HepG2 (cell line): ENCODE results near the gene TEX14. TPM values are rescaled to one million over a fixed set of nuclear protein-coding genes. Genes with fewer than 3 reads are reported as not detected.
A peak's percentile ranks its signal among the peaks of the same experiment; 100 is the strongest.

Experiments
- CBX2 ChIP-seq, 2 experiments: fragments of 200-600 bp in 1 of 2; sonication (generic); formaldehyde crosslinking in 1 of 2; IDR thresholded peaks; 2 replicates each; pipeline versions ENCODE4 v1.7.0 to v1.8.1; 2018 to 2022; ENCODE audit warnings: low read depth in 2 of 2, low read length in 1 of 2, mild to moderate bottlenecking in 1 of 2, missing genetic modification reagents in 1 of 2
- FOXC1 ChIP-seq: sonication (generic); formaldehyde crosslinking; IDR thresholded peaks from 2 replicates; pipeline ENCODE4 v1.8.0; 2022; ENCODE audit warnings: mild to moderate bottlenecking, missing genetic modification reagents, borderline replicate concordance
- GFI1 ChIP-seq: sonication (generic); formaldehyde crosslinking; IDR thresholded peaks from 2 replicates; pipeline ENCODE4 v1.5.0; 2020; ENCODE audit warnings: missing genetic modification reagents, mild to moderate bottlenecking, borderline replicate concordance
- GTF2F1 ChIP-seq: fragments of 150-350 bp; IDR thresholded peaks from 2 replicates; pipeline ENCODE4 v1.6.1; 2014; ENCODE audit warnings: low read length
- HMG20A ChIP-seq: IDR thresholded peaks from 2 replicates; pipeline ENCODE4 v1.6.1; 2016; ENCODE audit warnings: borderline replicate concordance
- HOXA3 ChIP-seq: sonication (generic); formaldehyde crosslinking; IDR thresholded peaks from 2 replicates; pipeline ENCODE4 v1.5.0; 2020; ENCODE audit warnings: missing genetic modification reagents
- MZF1 ChIP-seq: sonication (generic); formaldehyde crosslinking; IDR thresholded peaks from 2 replicates; pipeline ENCODE4 v1.8.1; 2023; ENCODE audit warnings: mild to moderate bottlenecking, missing genetic modification reagents, borderline replicate concordance
- PATZ1 ChIP-seq: sonication (generic); formaldehyde crosslinking; IDR thresholded peaks from 2 replicates; pipeline ENCODE4 v1.4.0; 2020; ENCODE audit warnings: missing genetic modification reagents
- SP4 ChIP-seq: sonication (generic); formaldehyde crosslinking; IDR thresholded peaks from 2 replicates; pipeline ENCODE4 v1.8.1; 2023; ENCODE audit warnings: mild to moderate bottlenecking, missing genetic modification reagents
- SP5 ChIP-seq: IDR thresholded peaks from 2 replicates; pipeline ENCODE4 v1.6.1; 2016; ENCODE audit warnings: low read depth, borderline replicate concordance
- ZNF557 ChIP-seq: sonication (generic); formaldehyde crosslinking; IDR thresholded peaks from 2 replicates; pipeline ENCODE4 v1.4.0; 2020; ENCODE audit warnings: missing genetic modification reagents
- ZNF614 ChIP-seq: IDR thresholded peaks from 2 replicates; pipeline ENCODE4 v1.6.1; 2018; ENCODE audit warnings: missing biosample characterization, missing genetic modification reagents, inconsistent platforms, borderline replicate concordance
- ZNF629 ChIP-seq: sonication (generic); formaldehyde crosslinking; conservative IDR thresholded peaks from 2 replicates; pipeline ENCODE4 v1.5.0; 2020; ENCODE audit warnings: missing genetic modification reagents
- ZNF772 ChIP-seq: sonication (generic); formaldehyde crosslinking; IDR thresholded peaks from 2 replicates; pipeline ENCODE4 v1.5.0; 2020; ENCODE audit warnings: mild to moderate bottlenecking, missing genetic modification reagents
- ZNF816 ChIP-seq: sonication (generic); formaldehyde crosslinking; IDR thresholded peaks from 2 replicates; pipeline ENCODE4 v1.8.0; 2022; ENCODE audit warnings: missing genetic modification reagents, mild to moderate bottlenecking, borderline replicate concordance
- polyA plus RNA-seq, 8 experiments: library from polyadenylated mRNA; depleted of rRNA in 3 of 8; stranded (reverse) in 7 of 8; unstranded in 1 of 8; fragments of >200 nt; fragmentation: Illumina TruSeq in 4 of 8; extraction: Trizol in 4 of 8; gene quantifications; 2 replicates each; pipeline versions ENCODE4 v1.2.1 to v1.2.3, GENCODE V29; 2011 to 2016; ENCODE audit warnings: low read depth in 4 of 8, missing spikeins in 1 of 8, mixed read lengths in 1 of 8; ENCODE audit not compliant: insufficient read depth in 1 of 8
- total RNA-seq, 5 experiments: library from RNA; depleted of rRNA; stranded (reverse); fragments of >200 nt; fragmentation: Illumina TruSeq; extraction: Trizol; gene quantifications; 2 replicates each; pipeline ENCODE4 v1.2.3, GENCODE V29; 2016; ENCODE audit warnings: low read depth in 1 of 5
- TF ChIP-seq, protein P1 (sequence below), 2 experiments: fragments of 450-650 bp in 1 of 2; sonication (generic) in 1 of 2; formaldehyde crosslinking; IDR thresholded peaks; 2 replicates each; pipeline versions ENCODE4 v1.5.0 to v1.8.0; 2020 to 2022; ENCODE audit warnings: mild to moderate bottlenecking in 1 of 2, missing genetic modification reagents in 1 of 2
- TF ChIP-seq, protein P2 (sequence below): sonication (generic); formaldehyde crosslinking; IDR thresholded peaks from 2 replicates; pipeline ENCODE4 v1.4.0; 2020; ENCODE audit warnings: missing genetic modification reagents
- TF ChIP-seq, protein P3 (sequence below): IDR thresholded peaks from 2 replicates; pipeline ENCODE4 v1.6.1; 2016; ENCODE audit warnings: missing genetic modification reagents, missing compliant biosample characterization

The TEX14 gene
- total and polyA plus RNA-seq, 2 of the 13 experiments (the other 11 are each of a cell fraction or from before 2014, with no cell fraction given), result 0.04 to 0.07 TPM

DNA sequence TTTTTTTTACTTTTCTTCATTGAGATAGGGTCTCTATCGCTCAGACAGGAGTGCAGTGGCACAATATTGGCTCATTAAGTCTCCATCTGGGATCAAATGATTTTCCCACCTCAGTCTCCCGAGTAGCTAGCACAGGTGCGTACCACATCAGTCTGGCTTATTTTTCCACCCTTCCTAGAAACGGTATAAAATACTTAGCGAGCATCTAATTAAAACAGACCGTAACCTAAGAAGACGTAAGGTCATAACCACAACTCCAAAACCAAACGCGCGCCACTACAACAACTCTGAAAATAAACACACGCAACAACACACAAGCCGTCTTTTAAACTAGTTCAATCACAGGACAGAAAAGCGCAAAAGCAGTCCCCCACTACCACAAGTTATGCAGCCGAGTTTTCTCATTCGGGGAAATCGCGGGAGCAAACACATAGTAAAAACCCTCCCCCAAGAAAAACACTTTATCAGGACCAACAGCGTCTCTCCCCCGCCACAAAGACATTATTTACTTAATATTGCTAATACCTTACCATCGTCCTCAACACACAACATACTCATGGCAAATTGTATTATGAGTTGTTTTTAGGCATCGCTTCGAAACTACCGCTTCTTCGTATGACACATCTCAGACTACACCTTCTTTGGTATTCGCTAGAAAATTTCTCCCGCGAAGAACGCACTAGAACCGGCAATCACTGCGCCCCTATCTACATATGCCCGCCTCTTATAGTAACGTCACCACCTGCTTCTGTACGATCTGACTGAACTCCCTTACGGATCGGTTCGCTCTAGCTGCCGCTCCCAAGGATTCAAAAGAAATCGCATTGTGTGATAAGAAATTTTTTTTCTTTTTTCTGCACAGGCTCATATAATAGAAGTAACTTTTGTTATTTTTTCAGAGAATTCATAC is 32.8 kb downstream of the TEX14 start (continued):
- TF ChIP-seq MZF1 (CRISPR knock-in tag) (no peak), ZNF557 (CRISPR knock-in tag) (0 out of 2 replicates have a peak, but pooled peaks have one; percentile 70), GFI1 (peak; percentile 77), SP5 (CRISPR knock-in tag) (peak; percentile 66), ZNF629 (CRISPR knock-in tag) (peak; percentile 69), ZNF772 (CRISPR knock-in tag) (peak; percentile 79), GTF2F1 (peak; percentile 100), FOXC1 (CRISPR knock-in tag) (0 out of 2 replicates have a peak, but pooled peaks have one; percentile 37), PATZ1 (CRISPR knock-in tag) (peak; percentile 97), HOXA3 (peak; percentile 48; the same call in 1 of the 2 replicates), SP4 (CRISPR knock-in tag) (peak; percentile 81; the same call in 1 of the 2 replicates), ZNF614 (peak; percentile 91; the same call in 1 of the 2 replicates), HMG20A (CRISPR knock-in tag) (peak; percentile 61; the same call in 1 of the 2 replicates), CBX2 (IDR thresholded peaks at IDR 0.05; ENCODE audit: low read depth, low read length) (no peak), CBX2 (CRISPR knock-in tag; IDR thresholded peaks at IDR 0.05; ENCODE audit: low read depth) (peak; percentile 22; the same call in 1 of the 2 replicates), ZNF816 (CRISPR knock-in tag) (peak; percentile 88; the same call in 1 of the 2 replicates)
- TF ChIP-seq, protein P1, sequence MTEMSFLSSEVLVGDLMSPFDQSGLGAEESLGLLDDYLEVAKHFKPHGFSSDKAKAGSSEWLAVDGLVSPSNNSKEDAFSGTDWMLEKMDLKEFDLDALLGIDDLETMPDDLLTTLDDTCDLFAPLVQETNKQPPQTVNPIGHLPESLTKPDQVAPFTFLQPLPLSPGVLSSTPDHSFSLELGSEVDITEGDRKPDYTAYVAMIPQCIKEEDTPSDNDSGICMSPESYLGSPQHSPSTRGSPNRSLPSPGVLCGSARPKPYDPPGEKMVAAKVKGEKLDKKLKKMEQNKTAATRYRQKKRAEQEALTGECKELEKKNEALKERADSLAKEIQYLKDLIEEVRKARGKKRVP (CRISPR knock-in tag; IDR thresholded peaks at IDR 0.05), result peak; percentile 70 to 99
- TF ChIP-seq, protein P2, sequence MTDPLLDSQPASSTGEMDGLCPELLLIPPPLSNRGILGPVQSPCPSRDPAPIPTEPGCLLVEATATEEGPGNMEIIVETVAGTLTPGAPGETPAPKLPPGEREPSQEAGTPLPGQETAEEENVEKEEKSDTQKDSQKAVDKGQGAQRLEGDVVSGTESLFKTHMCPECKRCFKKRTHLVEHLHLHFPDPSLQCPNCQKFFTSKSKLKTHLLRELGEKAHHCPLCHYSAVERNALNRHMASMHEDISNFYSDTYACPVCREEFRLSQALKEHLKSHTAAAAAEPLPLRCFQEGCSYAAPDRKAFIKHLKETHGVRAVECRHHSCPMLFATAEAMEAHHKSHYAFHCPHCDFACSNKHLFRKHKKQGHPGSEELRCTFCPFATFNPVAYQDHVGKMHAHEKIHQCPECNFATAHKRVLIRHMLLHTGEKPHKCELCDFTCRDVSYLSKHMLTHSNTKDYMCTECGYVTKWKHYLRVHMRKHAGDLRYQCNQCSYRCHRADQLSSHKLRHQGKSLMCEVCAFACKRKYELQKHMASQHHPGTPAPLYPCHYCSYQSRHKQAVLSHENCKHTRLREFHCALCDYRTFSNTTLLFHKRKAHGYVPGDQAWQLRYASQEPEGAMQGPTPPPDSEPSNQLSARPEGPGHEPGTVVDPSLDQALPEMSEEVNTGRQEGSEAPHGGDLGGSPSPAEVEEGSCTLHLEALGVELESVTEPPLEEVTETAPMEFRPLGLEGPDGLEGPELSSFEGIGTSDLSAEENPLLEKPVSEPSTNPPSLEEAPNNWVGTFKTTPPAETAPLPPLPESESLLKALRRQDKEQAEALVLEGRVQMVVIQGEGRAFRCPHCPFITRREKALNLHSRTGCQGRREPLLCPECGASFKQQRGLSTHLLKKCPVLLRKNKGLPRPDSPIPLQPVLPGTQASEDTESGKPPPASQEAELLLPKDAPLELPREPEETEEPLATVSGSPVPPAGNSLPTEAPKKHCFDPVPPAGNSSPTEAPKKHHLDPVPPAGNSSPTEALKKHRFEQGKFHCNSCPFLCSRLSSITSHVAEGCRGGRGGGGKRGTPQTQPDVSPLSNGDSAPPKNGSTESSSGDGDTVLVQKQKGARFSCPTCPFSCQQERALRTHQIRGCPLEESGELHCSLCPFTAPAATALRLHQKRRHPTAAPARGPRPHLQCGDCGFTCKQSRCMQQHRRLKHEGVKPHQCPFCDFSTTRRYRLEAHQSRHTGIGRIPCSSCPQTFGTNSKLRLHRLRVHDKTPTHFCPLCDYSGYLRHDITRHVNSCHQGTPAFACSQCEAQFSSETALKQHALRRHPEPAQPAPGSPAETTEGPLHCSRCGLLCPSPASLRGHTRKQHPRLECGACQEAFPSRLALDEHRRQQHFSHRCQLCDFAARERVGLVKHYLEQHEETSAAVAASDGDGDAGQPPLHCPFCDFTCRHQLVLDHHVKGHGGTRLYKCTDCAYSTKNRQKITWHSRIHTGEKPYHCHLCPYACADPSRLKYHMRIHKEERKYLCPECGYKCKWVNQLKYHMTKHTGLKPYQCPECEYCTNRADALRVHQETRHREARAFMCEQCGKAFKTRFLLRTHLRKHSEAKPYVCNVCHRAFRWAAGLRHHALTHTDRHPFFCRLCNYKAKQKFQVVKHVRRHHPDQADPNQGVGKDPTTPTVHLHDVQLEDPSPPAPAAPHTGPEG (CRISPR knock-in tag), result peak; percentile 79; the same call in 1 of the 2 replicates
- TF ChIP-seq, protein P3, sequence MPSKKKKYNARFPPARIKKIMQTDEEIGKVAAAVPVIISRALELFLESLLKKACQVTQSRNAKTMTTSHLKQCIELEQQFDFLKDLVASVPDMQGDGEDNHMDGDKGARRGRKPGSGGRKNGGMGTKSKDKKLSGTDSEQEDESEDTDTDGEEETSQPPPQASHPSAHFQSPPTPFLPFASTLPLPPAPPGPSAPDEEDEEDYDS (CRISPR knock-in tag), result peak; percentile 100
